IPS-18c (cell line): ENCODE data around the gene ELK4.

Experiments used
- H3K4me3 ChIP-seq: 2 replicates; pipeline ENCODE4 v1.7.0; 2013; ENCODE audit warnings: low read depth, mild to moderate bottlenecking, low read length, moderate library complexity; ENCODE audit not compliant: insufficient read depth
- H3K9me3 ChIP-seq: one replicate; pipeline ENCODE4 v1.6.1; 2013; ENCODE audit warnings: mild to moderate bottlenecking, low read length, moderate library complexity; ENCODE audit not compliant: control insufficient read depth, insufficient read depth

The ELK4 gene

GRCh38 chr1:205667909-205668643 is 36.3 kb upstream of the ELK4 start:
- no peak overlapping the region for H3K4me3 ChIP-seq

GRCh38 chr1:205666372-205667166 is 34.8 kb upstream of the ELK4 start:
- Histone ChIP-seq H3K9me3 (peaks cover 4% of the 10 kb centered on the region), H3K4me3 (no peak overlapping the region)

More at GRCh38 chr1:205667909-205668643, 36.3 kb upstream of the ELK4 start:
- H3K9me3 ChIP-seq, result peaks cover 4% of the 10 kb centered on the region

GRCh38 chr1:205665201-205666045 is 33.6 kb upstream of the ELK4 start:
- no peak overlapping the region for H3K4me3 ChIP-seq
- peaks cover 4% of the 10 kb centered on the region for H3K9me3 ChIP-seq

GRCh38 chr1:205664399-205665017 is 32.7 kb upstream of the ELK4 start:
- Histone ChIP-seq H3K9me3 (peaks cover 4% of the 10 kb centered on the region), H3K4me3 (no peak overlapping the region)

GRCh38 chr1:205663286-205663936 is 31.6 kb upstream of the ELK4 start:
- H3K4me3 ChIP-seq, result no peak overlapping the region
- H3K9me3 ChIP-seq, result peaks cover 4% of the 10 kb centered on the region

DNA sequence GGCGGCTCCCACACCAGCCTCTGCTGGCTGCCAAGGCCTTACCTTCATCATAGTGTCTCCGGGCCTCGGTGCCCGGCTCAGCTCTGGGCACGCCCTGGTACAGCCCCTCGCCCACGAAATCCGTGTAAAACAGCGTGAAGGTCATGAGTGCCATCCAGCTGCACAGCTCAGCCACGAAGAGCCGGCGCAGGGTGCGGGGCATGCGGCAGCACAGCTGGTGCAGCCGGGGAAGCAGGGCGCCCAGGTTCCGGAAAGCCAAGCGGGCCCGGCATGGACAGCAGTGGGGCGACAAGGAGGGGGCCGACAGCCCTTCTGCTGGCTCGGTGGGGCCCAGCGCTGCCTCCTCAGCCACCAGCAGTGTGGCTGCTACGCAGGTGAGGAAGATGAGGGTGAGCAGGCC is 31.0 kb upstream of the ELK4 start:
- H3K4me3 ChIP-seq, result no peak overlapping the region
- H3K9me3 ChIP-seq, result peaks cover 4% of the 10 kb centered on the region

- Histone ChIP-seq H3K9me3 (peaks cover 4% of the 10 kb centered on the region), H3K4me3 (no peak overlapping the region)
These were observed 30.4 kb upstream of the ELK4 start for GRCh38 chr1:205662135-205662738.

DNA sequence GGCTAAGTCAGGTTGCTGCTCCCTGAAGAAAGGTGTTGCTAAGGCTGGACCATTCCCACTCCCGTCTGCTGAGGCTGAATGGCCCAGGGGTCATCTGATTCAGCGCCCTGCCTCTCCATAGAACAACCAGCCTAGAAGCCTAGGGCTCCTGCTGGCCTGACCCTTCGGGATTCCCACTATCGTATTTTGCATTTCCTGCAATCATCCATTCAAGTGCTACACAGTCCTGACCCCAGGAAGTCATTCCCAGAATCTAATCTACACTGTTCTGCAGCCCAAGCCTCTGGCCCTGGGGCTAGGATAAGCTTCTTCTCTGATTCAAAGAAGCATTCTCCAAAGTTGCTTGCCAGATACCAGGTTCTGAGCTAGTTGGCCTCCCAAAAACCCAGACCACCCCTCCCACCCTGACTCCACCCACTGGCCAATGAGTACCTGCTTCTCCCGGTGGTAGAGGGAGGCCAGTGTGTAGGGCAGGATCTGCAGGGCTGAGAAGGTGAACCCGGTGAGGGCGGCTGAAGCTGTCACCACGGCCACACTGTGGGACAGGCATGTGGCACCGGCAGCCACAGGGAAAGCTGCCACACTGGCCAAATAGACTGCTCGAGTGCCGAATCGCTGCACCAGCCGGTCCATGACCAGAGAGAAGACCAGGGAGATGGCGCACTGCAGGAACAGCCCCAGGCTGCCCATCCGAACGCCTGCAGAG is 29.8 kb upstream of the ELK4 start:
- H3K9me3 ChIP-seq, result peaks cover 4% of the 10 kb centered on the region
- no peak overlapping the region for H3K4me3 ChIP-seq

DNA sequence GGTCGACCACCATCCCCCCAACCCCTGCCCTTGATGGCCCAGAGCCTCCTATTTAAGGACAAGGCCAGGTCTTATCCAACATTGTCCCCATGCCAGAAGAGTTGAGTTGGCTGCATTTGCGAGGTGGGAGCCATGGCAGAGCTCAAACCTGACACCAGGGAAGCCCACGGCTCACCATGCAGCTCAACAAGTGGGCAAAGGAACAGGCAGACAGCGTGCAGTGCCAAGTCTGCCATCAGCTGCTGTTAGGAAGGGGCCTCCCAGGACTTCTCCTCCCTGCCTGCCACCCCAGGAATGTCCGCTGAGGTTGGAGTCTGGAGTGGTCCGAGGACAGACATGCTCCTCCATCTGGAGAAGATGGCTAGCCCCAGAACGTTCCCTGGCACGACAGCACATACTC is 28.6 kb upstream of the ELK4 start:
- H3K9me3 ChIP-seq, result peaks cover 4% of the 10 kb centered on the region
- no peak overlapping the region for H3K4me3 ChIP-seq

GRCh38 chr1:205658943-205659581 is 27.3 kb upstream of the ELK4 start:
- no peak overlapping the region for H3K4me3 ChIP-seq
- H3K9me3 ChIP-seq, result peaks cover 4% of the 10 kb centered on the region

GRCh38 chr1:205656236-205656635 is 24.4 kb upstream of the ELK4 start:
- Histone ChIP-seq H3K9me3 (no peaks in the 10 kb centered on the region), H3K4me3 (no peak overlapping the region)

DNA sequence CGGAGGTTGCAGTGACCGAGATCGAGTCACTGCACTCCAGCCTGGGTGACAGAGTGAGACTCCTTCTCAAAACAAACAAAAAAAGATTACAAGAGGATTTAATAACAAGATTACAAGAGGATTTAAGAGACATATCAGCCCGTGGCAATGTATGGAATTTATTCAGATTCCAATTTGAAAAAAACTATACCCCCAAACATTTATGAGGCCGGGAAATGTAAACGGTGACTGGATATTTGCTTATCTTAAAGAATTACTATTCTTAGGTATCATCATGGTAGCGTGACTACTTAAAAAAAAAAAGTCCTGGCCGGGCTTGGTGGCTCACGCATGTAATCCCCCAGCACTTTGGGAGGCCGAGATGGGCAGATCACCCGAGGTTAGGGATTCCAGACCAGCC is 21.2 kb upstream of the ELK4 start:
- H3K9me3 ChIP-seq, result no peaks in the 10 kb centered on the region
- no peak overlapping the region for H3K4me3 ChIP-seq

GRCh38 chr1:205650241-205650640 is 18.4 kb upstream of the ELK4 start:
- no peaks in the 10 kb centered on the region for H3K9me3 ChIP-seq
- no peak overlapping the region for H3K4me3 ChIP-seq

- Histone ChIP-seq H3K4me3 (no peak overlapping the region), H3K9me3 (no peaks in the 10 kb centered on the region)
These were observed 13.7 kb upstream of the ELK4 start for GRCh38 chr1:205645519-205645918.

DNA sequence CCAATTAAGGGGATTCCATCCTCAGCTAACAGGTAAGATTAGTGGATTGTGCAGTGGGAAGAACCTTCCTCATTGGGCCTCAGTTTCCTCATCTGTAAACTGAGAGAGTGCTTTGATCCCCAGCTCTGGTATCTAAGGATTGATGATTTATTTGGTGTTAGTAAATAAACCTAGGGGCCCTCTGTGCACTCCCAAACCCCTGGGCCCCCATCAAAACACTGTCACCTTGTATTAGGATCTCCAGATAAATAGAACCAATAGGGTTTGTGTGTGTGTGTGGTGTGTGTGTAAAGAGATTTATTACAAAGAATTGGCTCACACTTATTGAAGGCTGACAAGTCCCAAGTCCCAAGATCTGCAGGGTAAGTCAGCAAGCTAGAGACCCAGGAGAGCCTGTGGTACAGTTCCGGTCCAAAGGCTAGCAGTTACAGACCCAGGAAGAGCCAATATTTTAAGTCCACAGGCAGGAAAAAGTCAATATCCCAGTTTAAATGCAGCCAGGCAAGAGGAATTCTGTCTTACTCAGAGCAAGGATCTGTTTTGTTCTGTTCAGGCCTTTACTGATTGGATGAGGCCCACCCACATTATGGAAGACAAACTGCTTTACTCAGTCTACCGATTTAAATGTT is 11.0 kb upstream of the ELK4 start:
- no peaks in the 10 kb centered on the region for H3K9me3 ChIP-seq

More for the DNA sequence above, 11.0 kb upstream of the ELK4 start:
- H3K4me3 ChIP-seq, result no peak overlapping the region
